HG03039 (cell line): ENCODE data around the gene LRRC75B.
"Not testable (repeated sequence)": the region's sequence is repeated elsewhere in the genome, so short reads cannot be mapped to it uniquely, and the experiment has no call there.

Source experiments
- ATAC-seq: cut with Tn5 transposase; IDR thresholded peaks from one replicate; pipeline ENCODE4 v1.9.1; 2021; ENCODE audit warnings: mild to moderate bottlenecking, moderate library complexity; ENCODE audit not compliant: unreplicated experiment

LRRC75B gene, protein sequence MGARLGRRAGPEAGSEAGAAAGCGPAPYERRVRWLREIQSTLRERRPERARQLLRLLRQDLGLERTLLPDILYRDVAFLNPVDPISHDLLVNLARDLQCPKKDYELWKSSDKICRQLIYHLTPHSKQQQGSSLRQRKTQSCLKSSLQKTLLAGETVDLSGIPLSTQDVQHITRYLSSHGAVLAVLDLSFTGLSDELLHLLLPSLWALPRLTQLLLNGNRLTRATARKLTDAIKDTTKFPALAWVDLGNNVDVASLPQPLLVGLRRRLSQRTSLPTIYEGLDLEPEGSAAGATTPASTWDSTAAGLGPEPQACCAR

DNA sequence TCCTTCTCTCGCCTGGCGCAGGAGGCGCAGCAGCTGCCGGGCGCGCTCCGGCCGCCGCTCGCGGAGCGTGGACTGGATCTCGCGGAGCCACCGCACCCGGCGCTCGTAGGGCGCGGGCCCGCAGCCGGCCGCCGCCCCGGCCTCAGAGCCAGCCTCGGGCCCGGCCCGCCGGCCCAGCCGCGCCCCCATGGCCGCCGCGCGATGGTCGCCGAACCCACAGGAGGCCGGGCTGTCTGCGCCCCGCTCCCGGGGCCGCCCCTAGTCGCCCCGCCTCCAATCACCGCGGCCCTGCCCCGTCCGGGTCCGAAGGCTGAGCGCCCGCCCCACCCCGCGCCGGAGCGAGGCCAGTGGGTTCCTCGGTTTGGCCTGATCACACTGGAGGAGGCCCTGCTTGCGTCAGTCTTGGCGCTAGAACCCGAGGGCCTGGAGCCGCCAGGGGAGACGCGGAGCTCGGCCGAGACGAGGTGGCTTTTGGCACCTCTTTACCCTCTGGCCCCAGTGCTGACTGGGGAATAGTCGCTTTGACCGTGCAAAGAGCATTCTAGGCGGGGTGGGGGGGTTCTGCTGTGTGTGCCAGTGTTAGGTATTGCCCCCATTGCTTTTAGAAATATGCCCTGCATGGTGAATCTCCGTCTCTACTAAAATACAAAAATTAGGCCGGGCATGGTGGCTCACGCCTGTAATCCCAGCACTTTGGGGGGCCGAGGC is at the start of gene LRRC75B:
Gene LRRC75B (minus strand): TSS at position 223 of the 708 bp plus-strand sequence. CDS start 34 bp downstream, at position 189.
- ATAC-seq: no peak

DNA sequence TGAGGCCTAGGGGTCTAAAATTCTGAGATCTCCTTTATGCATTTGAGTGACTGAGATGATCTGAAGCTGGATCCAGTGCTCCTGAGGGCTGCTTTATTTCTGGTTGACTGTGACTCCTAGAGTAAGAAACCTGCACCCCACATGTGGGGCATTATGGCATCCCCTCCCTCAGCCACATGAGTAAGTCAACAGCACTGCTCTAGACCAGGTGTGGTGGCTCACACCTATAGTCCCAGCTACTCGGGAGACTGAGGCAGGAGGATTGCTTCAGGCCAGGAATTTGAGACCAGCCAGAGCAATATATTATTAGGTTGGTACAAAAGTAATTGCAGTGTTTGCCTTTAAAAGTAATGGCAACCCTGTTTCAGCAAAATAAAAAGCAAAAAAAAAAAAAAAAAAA is 49.4 kb upstream of the LRRC75B start:
- ATAC-seq: not testable (repeated sequence)

DNA sequence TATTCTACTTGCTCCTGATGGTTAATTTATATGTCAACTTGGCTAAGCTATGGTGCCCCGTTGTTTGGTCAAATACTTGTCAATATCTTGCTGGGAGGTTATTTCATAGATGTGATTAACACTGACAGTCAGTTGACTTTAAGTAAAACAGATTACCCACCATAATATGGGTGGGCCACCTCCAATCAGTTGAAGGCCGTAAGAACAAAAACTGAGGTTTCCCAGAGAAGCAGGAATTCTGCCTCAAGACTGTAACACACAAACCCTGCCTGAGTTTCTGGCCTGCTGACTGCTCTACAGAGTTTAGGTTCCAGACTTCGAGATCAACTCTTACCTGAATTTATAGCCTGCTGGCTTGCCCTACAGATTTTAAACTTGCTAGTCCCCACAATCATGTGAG is 43.6 kb upstream of the LRRC75B start:
- ATAC-seq: not testable (repeated sequence)

DNA sequence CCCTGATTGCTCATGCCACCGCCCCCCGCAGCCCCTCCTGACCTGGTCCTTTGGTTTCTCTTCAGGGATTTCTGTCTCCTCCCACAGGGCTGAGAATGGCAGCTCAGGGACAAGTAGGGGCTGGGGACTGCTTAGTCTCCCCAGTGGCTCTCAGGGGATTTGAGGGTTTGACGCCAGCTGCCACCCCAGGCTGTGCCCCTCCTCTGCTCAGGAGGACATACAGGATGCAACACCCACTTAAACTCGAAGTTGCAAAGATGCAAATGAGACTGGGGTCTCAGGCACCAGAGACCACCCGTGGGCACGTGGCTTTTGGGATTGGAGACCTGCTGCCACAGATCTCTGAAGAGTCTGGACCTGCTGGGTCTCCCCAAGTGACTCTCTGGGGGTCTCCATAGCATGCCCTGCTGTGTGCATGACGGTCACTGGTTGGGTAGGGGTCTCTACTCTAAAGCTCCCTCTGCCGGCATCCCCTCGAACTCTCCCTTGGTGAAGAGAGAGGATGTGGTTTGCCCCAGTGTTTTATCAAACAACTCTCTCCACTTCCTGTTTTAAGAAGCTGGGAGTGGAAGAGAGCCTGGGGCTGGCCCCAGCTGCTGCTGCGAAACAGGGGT is 42.0 kb upstream of the LRRC75B start:
- ATAC-seq: not testable (repeated sequence)

DNA sequence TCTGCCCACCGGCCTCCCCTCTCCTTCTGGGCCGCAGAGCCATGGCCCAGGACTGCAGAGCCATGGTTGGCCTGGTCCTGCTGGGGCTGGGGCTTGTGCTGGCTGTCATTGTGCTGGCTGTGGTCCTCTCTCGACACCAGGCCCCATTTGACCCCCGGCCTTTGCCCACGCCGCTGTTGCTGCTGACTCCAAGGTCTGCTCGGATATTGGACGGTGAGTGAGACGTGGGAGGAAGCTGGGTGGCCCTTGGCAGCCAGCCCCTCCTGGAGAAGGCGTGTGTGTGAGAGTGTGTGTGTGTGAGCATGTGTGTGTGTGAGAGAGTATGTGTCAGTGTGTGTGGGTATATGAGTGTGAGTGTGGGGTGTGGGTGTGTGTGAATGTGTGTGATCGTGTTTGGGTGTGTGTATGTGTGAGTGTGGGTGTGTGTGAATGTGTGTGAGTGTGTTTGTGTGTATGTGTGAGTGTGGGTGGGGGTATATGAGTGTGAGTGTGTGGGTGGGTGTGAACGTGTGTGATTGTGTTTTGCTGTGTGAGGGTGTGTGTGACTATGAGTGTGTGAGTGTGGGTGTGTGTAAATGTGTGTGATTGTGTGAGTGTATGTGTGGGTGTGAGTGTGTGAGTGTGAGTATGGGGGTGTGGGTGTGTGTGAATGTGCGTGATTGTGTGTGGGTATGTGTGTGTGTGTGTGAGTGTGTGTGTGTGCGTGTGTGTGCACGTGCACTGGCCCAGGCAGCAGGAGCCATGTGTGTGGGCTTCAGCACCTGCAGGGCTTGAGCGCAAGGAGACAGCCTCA is 40.6 kb upstream of the LRRC75B start:
- ATAC-seq: not testable (repeated sequence)

DNA sequence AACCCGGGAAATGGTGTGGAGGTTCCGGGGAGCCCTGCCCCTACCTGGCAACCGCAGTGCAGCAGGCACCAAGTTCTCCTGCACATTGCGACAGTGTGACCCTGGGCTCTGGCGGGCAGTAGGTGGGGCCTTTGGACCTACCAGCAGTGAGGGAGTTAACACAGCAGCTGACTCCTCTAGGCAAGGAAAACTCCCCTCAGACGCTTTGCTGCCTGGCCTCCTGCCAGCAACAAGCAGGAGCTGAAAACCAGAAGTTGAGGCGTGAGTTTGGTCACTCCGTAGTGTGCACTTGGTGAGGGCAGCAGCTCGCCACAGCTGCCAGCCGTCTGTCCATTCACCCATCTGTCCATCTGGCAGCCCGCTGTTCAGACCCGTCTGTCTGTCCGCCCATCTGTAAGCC is 39.8 kb upstream of the LRRC75B start:
- ATAC-seq: not testable (repeated sequence)

DNA sequence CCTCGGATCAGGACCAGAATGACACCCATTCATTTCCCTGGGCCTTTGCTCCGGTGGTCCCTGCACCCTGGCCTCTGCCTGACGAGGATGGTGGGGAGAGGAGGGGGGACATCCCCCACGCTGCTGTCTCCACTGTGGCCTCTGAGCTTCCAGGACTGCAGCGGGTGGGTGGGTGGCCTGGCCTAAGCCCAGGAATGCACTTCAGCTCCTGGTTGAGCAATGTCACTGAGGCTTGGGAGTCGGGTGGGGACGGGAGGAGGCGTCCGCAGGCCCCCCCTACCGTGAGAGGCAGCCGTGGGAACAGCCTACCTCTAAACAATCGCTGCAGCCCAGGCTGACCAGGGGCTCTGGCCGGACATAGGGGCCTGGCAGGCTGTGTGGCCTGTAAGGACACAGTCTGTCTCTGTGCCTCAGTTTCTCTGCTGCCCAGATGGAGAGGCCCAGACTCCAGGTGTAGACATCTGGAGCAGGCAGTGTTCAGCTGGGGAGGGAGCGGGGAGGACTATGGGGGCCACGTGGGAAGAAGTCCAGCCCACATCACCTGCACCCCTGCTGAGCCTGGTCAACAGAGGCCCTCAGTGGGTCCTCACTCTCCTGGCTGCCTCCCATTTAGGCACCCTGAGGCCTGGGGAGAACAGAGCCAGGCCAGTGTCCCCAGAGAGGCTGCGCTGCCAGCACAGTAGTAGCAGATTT is 38.7 kb upstream of the LRRC75B start:
- ATAC-seq: not testable (repeated sequence)

DNA sequence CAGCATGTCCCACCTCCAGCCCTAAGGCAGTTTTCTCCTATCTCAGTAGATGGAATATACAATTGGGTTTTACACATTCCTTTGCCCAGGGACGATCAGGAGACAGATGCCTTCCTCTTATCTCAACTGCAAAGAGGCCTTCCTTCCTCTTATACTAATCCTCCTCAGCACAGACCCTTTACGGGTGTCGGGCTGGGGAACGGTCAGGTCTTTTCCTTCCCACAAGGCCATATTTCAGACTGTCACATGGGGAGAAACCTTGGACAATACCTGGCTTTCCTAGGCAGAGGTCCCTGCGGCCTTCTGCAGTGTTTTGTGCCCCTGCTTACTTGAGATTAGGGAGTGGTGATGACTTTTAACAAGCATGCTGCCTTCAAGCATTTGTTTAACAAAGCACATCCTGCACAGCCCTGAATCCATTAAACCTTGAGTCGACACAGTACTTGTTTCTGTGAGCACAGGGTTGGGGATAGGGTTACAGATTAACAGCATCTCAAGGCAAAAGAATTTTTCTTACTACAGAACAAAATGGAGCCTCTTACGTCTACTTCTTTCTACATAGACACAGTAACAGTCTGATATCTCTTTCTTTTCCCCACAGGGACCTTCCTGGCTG is 38.0 kb upstream of the LRRC75B start:
- not testable (repeated sequence) for ATAC-seq

DNA sequence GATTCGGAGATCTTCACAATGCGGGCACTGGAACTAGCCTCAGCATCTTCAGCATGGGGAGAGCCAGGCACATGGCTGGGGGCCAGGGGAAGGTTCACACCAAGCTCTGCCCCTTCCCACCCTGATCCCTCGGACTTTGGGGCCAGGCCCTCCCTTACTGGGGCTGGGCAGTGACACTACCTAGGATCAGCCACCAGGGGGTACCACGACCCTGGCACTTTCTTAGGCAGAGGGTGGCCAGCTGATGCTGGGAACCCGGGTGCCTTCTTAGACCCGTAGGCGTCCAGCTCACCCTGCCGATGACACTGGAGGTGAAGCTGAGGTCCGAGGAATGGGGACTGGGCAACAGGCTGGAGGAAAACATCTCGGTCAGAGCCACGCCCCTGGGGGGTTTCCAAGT is 36.2 kb upstream of the LRRC75B start:
- not testable (repeated sequence) for ATAC-seq

DNA sequence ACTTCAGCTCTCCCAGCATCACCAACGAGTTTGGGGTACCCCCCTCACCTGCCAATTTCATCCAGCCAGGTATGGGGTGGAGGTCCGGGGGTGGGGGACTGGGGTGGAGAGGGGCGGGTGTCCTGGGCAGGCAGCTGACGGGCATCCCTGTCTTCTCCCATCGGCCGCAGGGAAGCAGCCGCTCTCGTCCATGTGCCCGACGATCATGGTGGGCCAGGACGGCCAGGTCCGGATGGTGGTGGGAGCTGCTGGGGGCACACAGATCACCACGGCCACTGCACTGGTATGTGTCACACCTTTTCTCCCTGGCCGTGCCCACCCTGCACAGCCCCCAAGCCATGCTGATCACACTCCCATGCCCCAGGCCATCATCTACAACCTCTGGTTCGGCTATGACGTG is 35.0 kb upstream of the LRRC75B start:
- not testable (repeated sequence) for ATAC-seq

DNA sequence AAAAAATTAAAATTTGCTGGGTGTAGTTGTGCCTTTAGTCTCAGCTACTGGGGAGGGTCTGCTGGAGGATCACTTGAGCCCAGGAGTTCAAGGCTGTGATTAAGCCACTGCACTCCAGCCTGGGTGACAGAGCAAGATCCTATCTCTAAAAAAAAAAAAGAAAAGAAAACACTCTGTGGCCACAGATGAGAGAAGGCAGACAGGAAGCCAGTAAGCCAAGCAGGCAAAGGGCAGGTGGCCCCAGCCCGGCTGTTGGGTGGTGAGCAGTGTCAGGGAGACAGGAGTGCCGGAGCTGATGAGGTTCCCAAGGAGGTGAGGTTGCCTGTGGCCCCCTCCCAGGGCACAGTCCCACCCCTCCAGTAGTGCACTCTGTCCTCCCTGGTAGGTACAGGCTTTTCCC is 29.7 kb upstream of the LRRC75B start:
- ATAC-seq: not testable (repeated sequence)

DNA sequence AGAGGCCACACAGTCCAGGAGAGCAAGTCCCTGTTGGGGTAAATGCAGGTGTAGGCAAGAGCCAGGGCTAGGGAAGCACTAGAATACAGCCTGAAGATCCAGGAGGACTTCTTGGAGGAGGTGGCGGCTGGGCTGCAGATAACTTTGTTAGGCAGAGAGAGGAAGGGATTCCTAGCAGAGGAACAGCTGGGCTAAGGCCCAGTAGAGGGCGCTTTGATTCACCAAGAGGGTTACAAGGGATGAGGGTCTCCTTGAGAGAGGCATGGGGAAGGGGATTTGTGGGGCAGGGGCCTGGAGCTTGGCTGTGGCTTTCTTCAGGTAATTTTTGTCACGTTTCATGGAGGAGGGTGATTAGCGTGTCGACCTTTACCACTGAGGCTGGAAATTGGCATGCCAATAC is 28.4 kb upstream of the LRRC75B start:
- not testable (repeated sequence) for ATAC-seq

DNA sequence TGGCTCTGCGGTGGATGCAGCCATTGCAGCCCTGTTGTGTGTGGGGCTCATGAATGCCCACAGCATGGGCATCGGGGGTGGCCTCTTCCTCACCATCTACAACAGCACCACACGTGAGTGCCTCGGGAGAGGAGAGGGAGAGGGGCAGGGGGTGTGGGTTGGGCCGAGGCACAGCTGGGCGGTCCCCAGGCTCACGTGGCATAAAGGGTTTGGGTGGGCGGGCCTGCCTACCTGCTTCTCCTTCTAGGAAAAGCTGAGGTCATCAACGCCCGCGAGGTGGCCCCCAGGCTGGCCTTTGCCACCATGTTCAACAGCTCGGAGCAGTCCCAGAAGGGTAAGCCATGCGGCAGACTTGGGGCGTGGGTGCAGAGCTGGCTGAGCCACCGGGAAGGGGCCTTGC is 21.9 kb upstream of the LRRC75B start:
- ATAC-seq: not testable (repeated sequence)

DNA sequence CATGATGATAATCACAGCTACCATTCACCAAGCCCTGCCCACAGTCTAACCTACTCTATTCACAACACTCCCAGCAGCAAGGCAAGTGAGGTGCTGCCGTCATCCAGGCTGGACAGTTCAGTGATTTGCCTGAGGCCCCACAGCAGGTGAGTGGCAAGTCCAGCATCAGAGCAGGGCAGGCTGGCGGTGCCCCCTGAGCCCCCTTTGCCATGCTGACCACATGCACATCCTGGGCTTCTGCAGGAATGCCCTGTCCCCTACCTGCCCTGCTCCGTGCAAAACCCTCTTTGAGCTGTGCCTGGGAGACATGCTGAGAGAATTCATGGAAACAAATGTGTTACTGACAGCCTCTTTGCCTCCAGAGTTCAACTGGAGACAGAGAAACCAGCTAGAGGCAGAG is 17.0 kb upstream of the LRRC75B start:
- not testable (repeated sequence) for ATAC-seq

DNA sequence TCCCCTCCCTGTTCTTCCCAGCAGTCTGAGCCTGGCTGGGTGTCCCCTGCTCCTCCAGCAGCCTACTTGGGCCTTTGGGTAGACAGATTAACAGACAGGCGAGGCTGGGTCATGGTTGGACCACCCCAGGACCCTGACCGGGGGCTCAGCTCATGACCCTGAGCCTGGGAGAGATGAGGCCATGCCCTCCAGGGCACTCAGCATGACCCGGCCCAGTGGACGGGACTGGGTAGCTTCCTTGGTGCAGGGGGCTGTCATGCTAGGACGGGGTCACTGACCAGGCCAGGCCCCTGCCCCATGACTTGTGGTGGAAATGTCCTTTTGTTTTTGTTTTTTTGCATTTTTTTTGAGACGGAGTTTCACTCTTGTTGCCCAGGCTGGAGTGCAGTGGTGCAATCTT is 15.5 kb upstream of the LRRC75B start:
- ATAC-seq: not testable (repeated sequence)

DNA sequence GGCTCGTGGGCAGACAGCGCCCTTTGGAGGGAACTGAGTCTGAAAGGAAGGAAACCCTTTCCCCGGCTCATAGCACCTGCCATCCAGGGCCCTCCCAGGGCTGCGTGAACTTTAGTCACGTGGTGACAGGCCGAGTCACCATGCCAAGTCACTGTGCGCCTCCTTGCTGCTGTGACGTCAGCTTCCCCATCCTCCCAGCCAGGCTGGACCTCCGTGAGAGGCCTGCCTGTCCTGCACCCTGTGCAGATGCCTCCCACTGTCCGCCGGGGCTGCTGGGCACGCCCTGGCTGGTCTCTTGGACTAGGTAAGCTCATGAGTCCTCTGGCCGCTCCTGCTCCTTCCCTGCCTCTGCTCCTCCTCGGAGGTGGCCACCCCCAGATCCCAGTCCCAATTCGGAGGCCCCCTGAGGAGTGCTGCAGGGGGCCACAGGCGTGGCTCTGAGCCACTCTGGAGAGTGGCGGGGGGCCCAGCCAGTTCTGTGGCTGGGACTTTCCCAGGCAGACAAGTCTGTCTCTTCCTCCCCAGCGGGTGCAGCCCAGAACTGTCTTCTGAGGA is 14.6 kb upstream of the LRRC75B start:
- not testable (repeated sequence) for ATAC-seq

DNA sequence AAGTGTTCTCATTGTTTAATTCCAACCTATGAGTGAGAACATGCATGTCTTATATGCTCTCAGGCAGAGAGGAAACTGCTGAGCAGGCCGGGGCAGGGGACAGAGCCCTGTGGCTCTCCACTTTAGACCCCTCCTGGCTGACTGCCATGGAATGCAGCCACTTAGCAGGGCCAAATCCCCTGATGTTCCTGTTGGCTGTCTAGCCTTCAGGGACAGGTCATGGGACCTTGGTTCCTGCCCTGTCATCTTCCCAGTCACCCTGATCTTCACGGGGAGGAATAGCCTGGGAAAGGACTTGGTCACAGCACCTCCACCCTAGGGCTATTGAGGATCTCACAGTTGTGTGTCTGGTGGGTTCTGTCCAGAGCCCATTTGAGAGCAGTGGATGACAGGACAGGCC is 13.5 kb upstream of the LRRC75B start:
- ATAC-seq: not testable (repeated sequence)

DNA sequence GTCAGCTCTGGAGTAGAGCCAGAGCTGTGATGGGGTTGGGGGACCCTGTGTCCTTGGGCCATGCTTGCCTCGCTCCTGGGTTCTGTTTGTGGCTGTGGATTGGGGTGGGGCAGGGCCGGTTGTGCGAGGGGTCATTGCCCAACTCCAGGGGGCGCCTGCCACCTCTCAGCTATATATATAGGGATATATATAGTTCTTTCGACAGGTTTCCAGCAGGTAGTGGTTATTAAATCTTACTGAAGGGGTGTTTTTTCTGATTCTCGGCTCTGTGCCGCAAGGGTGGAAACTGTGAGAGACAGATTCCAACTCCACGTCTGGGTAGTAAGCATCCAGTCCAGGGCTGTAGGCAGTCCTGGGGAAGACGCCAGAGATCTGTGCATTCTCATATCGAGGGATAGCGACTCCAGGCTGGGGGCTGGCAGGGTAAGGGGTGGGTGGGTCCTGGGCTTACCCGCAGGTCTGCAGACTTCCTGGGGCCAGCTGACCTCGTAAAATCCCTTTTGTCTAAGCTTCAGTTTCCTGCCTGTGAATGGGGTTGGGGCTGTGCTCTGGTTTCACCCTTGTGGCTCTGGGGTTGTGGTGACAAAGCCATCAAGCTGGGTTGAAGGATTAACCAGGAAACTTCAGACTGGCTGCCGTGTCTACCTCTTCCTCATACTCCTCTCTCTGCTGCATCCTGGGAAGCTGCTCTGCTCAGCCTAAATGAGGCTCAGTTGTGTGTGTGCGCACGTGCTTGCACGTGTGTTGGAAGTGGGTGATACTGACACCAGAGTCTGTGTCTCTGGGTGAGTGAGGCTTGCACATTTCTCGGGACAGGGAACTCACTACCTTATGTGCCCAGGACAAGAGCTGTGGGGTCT is 11.1 kb upstream of the LRRC75B start:
- ATAC-seq: not testable (repeated sequence)
